Measurements from ENCODE around the gene CD151.
A peak's percentile ranks its signal among the peaks of the same experiment; 100 is the strongest.

CD151 gene

GRCh38 chr11:873706-874105 lies 41.0 kb downstream of the CD151 start:
- no peak for DNase-seq

GRCh38 chr11:875203-875602 lies 42.5 kb downstream of the CD151 start:
- no peak for DNase-seq
- no peak for ATAC-seq

More at GRCh38 chr11:873706-874105, 41.0 kb downstream of the CD151 start:
- ATAC-seq = no peak

GRCh38 chr11:875769-876301 lies 43.1 kb downstream of the CD151 start:
- DNase-seq (no peak), ATAC-seq (no peak)

- DNase-seq (no peak), ATAC-seq (no peak)
These were observed 43.8 kb downstream of the CD151 start for GRCh38 chr11:876545-876944.

- ATAC-seq (peak; percentile 26), DNase-seq (peak; percentile 37)
These were observed 44.8 kb downstream of the CD151 start for GRCh38 chr11:877565-877964.

GRCh38 chr11:880447-880846 lies 47.7 kb downstream of the CD151 start:
- DNase-seq (no peak), ATAC-seq (no peak)

GRCh38 chr11:882596-882995 lies 49.8 kb downstream of the CD151 start:
- no peak for ATAC-seq
- no peak for DNase-seq

GRCh38 chr11:883527-883926 lies 50.8 kb downstream of the CD151 start:
- DNase-seq (no peak), ATAC-seq (no peak)

- no peak for ATAC-seq
- DNase-seq = no peak
These were observed 51.9 kb downstream of the CD151 start for GRCh38 chr11:884578-885070.

- no peak for ATAC-seq
These were observed 53.8 kb downstream of the CD151 start for GRCh38 chr11:886568-886967.

GRCh38 chr11:887589-887988 lies 54.8 kb downstream of the CD151 start:
- no peak for ATAC-seq
- DNase-seq = no peak

More at GRCh38 chr11:886568-886967, 53.8 kb downstream of the CD151 start:
- DNase-seq = no peak

Data from stimulated activated naive CD8-positive, alpha-beta T cell treated with anti-CD3 and anti-CD28 coated beads, Interleukin-15, Interleukin-2, amounts not matched to agents 100 U/mL and 50 U/mL, for 24 hours (primary cell).